Smooth muscle cell (in vitro differentiated cells): ENCODE results near the gene S100G. TPM values are rescaled to one million over a fixed set of nuclear protein-coding genes. Genes with fewer than 3 reads are reported as not detected.

Experiments used
- DNase-seq: peaks from one replicate; lab custom pipeline; 2025; ENCODE audit not compliant: unreplicated experiment; lab: John Stamatoyannopoulos, UW
- H2AFZ ChIP-seq: fragments of 200-600 bp; sonication (generic); 2 replicates; pipeline ENCODE4 v1.6.0; 2016; ENCODE audit warnings: antibody characterized with exemption, low read depth, mild to moderate bottlenecking
- H3F3A ChIP-seq: fragments of 200-600 bp; sonication (generic); 2 replicates; pipeline ENCODE4 v1.6.0; 2017; ENCODE audit warnings: antibody characterized with exemption, low read depth
- H3K27ac ChIP-seq: fragments of 200-600 bp; sonication (generic); 2 replicates; pipeline ENCODE4 v1.5.1; 2016; ENCODE audit warnings: low read depth, mild to moderate bottlenecking
- H3K27me3 ChIP-seq: fragments of 200-600 bp; sonication (generic); 2 replicates; pipeline ENCODE4 v1.6.1; 2016; ENCODE audit warnings: low read depth, mild to moderate bottlenecking
- H3K36me3 ChIP-seq: fragments of 200-600 bp; sonication (generic); 2 replicates; pipeline ENCODE4 v1.5.1; 2016; ENCODE audit warnings: low read depth
- H3K4me1 ChIP-seq: fragments of 200-600 bp; sonication (generic); 2 replicates; pipeline ENCODE4 v1.5.1; 2016; ENCODE audit warnings: low read depth
- H3K4me2 ChIP-seq: fragments of 200-600 bp; sonication (generic); 2 replicates; pipeline ENCODE4 v1.6.0; 2016; ENCODE audit warnings: mild to moderate bottlenecking
- H3K4me3 ChIP-seq: fragments of 200-600 bp; sonication (generic); 2 replicates; pipeline ENCODE4 v1.5.1; 2016; ENCODE audit warnings: mild to moderate bottlenecking
- H3K79me2 ChIP-seq: fragments of 200-600 bp; sonication (generic); 2 replicates; pipeline ENCODE4 v1.6.0; 2016; ENCODE audit warnings: low read depth, mild to moderate bottlenecking
- H3K9ac ChIP-seq: fragments of 200-600 bp; sonication (generic); 2 replicates; pipeline ENCODE4 v1.6.0; 2016; ENCODE audit warnings: low read depth
- H3K9me3 ChIP-seq: fragments of 200-600 bp; sonication (generic); replicated peaks from 2 replicates; pipeline ENCODE4 v1.5.1; 2016; ENCODE audit warnings: low read depth
- H4K20me1 ChIP-seq: fragments of 200-600 bp; sonication (generic); 2 replicates; pipeline ENCODE4 v1.6.0; 2016; ENCODE audit warnings: low read depth
- WGBS: methylation state at CpG from one replicate; pipeline ENCODE4 v1.1.7; 2016; ENCODE audit warnings: low lambda C conversion rate; 5-methylcytosine and 5-hydroxymethylcytosine counted together
- polyA plus RNA-seq: library from polyadenylated mRNA; unstranded; fragments of >200 nt; fragmentation: Nextera tagmentation; extraction: Ambion mirVana; gene quantifications from 2 replicates; pipeline ENCODE4 v1.2.1, GENCODE V29; 2016
- total RNA-seq: library from RNA; depleted of rRNA; stranded (reverse); fragments of >200 nt; gene quantifications from 2 replicates; pipeline ENCODE4 v1.2.3, GENCODE V29; 2014
- TF ChIP-seq, protein P1 (sequence below): fragments of 200-600 bp; sonication (generic); IDR thresholded peaks from 2 replicates; pipeline ENCODE4 v1.5.1; 2017; ENCODE audit warnings: borderline replicate concordance, mild to moderate bottlenecking, antibody characterized with exemption; ENCODE audit not compliant: insufficient read depth, poor library complexity, severe bottlenecking

The S100G gene
- total and polyA plus RNA-seq, 2 experiments from 2014 or later = not detected

GRCh38 chrX:16654093-16654492 lies 4.1 kb downstream of the S100G start:
- no peak overlapping the region for H2AFZ ChIP-seq
- TF ChIP-seq, protein P1, sequence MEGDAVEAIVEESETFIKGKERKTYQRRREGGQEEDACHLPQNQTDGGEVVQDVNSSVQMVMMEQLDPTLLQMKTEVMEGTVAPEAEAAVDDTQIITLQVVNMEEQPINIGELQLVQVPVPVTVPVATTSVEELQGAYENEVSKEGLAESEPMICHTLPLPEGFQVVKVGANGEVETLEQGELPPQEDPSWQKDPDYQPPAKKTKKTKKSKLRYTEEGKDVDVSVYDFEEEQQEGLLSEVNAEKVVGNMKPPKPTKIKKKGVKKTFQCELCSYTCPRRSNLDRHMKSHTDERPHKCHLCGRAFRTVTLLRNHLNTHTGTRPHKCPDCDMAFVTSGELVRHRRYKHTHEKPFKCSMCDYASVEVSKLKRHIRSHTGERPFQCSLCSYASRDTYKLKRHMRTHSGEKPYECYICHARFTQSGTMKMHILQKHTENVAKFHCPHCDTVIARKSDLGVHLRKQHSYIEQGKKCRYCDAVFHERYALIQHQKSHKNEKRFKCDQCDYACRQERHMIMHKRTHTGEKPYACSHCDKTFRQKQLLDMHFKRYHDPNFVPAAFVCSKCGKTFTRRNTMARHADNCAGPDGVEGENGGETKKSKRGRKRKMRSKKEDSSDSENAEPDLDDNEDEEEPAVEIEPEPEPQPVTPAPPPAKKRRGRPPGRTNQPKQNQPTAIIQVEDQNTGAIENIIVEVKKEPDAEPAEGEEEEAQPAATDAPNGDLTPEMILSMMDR = no peak
- no peak overlapping the region for H3K9ac ChIP-seq
- H3F3A ChIP-seq = no peaks in the 10 kb centered on the region
- no peak overlapping the region for H3K4me2 ChIP-seq
- H3K9me3 ChIP-seq = no peaks in the 10 kb centered on the region
- no peak overlapping the region for H3K4me3 ChIP-seq
- H3K79me2 ChIP-seq = no peaks in the 10 kb centered on the region
- no peaks in the 10 kb centered on the region for H3K27me3 ChIP-seq
- H3K36me3 ChIP-seq = no peaks in the 10 kb centered on the region
- DNase-seq = no peak
- WGBS = 76% methylated on average over 3 of the region's 3 CpGs
- H3K27ac ChIP-seq = no peak overlapping the region
- H3K4me1 ChIP-seq = no peaks in the 10 kb centered on the region
- H4K20me1 ChIP-seq = no peaks in the 10 kb centered on the region

GRCh38 chrX:16658284-16658683 lies 8.3 kb downstream of the S100G start:
- no peaks in the 10 kb centered on the region for H3K36me3 ChIP-seq
- no peaks in the 10 kb centered on the region for H4K20me1 ChIP-seq
- no peaks in the 10 kb centered on the region for H3K4me1 ChIP-seq
- TF ChIP-seq, protein P1 = no peak
- H2AFZ ChIP-seq = no peak overlapping the region
- H3K9me3 ChIP-seq = no peaks in the 10 kb centered on the region
- H3K4me2 ChIP-seq = no peak overlapping the region
- no peak overlapping the region for H3K27ac ChIP-seq
- no peaks in the 10 kb centered on the region for H3F3A ChIP-seq
- no peak for DNase-seq
- 81% methylated on average over 2 of the region's 2 CpGs for WGBS
- H3K4me3 ChIP-seq = no peak overlapping the region
- no peaks in the 10 kb centered on the region for H3K27me3 ChIP-seq
- no peak overlapping the region for H3K9ac ChIP-seq
- H3K79me2 ChIP-seq = no peaks in the 10 kb centered on the region

GRCh38 chrX:16659321-16659720 lies 9.4 kb downstream of the S100G start:
- TF ChIP-seq, protein P1 = no peak
- Histone ChIP-seq H3F3A (no peaks in the 10 kb centered on the region), H2AFZ (no peak overlapping the region), H3K4me3 (no peak overlapping the region), H4K20me1 (no peaks in the 10 kb centered on the region), H3K4me1 (no peaks in the 10 kb centered on the region), H3K27ac (no peak overlapping the region), H3K9me3 (no peaks in the 10 kb centered on the region), H3K79me2 (no peaks in the 10 kb centered on the region), H3K36me3 (no peaks in the 10 kb centered on the region), H3K27me3 (no peaks in the 10 kb centered on the region), H3K4me2 (no peak overlapping the region), H3K9ac (no peak overlapping the region)
- DNase-seq = no peak
- WGBS = 97% methylated on average over 1 of the region's 1 CpG

GRCh38 chrX:16661495-16661894 lies 11.5 kb downstream of the S100G start:
- no peaks in the 10 kb centered on the region for H3K79me2 ChIP-seq
- H2AFZ ChIP-seq = no peak overlapping the region
- H3K36me3 ChIP-seq = peaks cover 4% of the 10 kb centered on the region
- H3K4me2 ChIP-seq = no peak overlapping the region
- H3K4me3 ChIP-seq = no peak overlapping the region
- no peak for DNase-seq
- H3F3A ChIP-seq = no peaks in the 10 kb centered on the region
- no peaks in the 10 kb centered on the region for H4K20me1 ChIP-seq
- no peak overlapping the region for H3K9ac ChIP-seq
- WGBS = 97% methylated on average over 2 of the region's 2 CpGs
- H3K27me3 ChIP-seq = no peaks in the 10 kb centered on the region
- H3K9me3 ChIP-seq = no peaks in the 10 kb centered on the region
- H3K27ac ChIP-seq = no peak overlapping the region
- TF ChIP-seq, protein P1 = no peak
- H3K4me1 ChIP-seq = no peaks in the 10 kb centered on the region
